ENCODE measurements around the gene RNU5B-1. TPM values are rescaled to one million over a fixed set of nuclear protein-coding genes. Genes with fewer than 3 reads are reported as not detected.
A peak's percentile ranks its signal among the peaks of the same experiment; 100 is the strongest.

Gene RNU5B-1
- total and polyA plus RNA-seq, 2 of the 8 experiments (the other 6 are each of a cell fraction or from before 2014, with no cell fraction given), result not detected

DNA sequence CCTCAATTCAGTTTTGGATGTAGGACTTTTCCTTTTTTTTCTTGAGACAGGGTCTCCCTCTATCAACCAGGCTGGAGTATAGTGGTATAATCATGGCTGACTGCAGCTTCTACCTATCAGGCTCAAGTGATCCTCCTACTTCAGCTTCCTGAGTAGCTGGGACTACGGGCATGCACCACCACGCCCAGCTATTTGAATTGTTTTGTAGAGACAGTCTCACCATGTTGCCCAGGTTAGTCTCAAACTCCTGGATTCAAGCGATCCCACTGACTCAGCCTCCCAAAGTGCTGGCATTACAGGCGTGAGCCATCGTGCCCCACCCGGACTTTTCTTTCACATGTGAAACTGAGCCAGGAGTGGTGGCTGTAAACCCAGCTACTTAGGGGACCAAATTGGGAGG lies 3.5 kb downstream of the RNU5B-1 start:
- Histone ChIP-seq H2BK12ac (ENCODE audit: low read depth, low read length) (no peak overlapping the region), H3K4me1 (replicated peaks in 1 of 4; ENCODE audit: control insufficient read depth in 3 of 4, insufficient read depth in 4 of 4, low read length in 3 of 4) (peaks cover 0 to 6% (median 0%) of the 10 kb centered on the region in 4 experiments; a peak in 2 of 7 replicates), H2AFZ (ENCODE audit: low read length) (no peak overlapping the region), H3K14ac (ENCODE audit: insufficient read length) (no peak overlapping the region), H2BK15ac (ENCODE audit: low read length) (no peak overlapping the region), H4K5ac (ENCODE audit: insufficient read length, low read depth, low read length) (no peak overlapping the region), H3K9ac (replicated peaks in 1 of 4; ENCODE audit: extremely low read depth in 1 of 4, low read depth in 3 of 4, low read length in 3 of 4) (no peak overlapping the region; a peak in 1 of 7 replicates), H4K20me1 (replicated peaks in 1 of 2; ENCODE audit: control insufficient read depth in 1 of 2, insufficient read depth in 2 of 2, low read length in 2 of 2) (no peaks in the 10 kb centered on the region), H2BK20ac (ENCODE audit: low read length) (0 out of 2 replicates have a peak overlapping the region, but pooled peaks have one; percentile 48), H3K9me3 (ENCODE audit: insufficient read depth in 2 of 2, low read depth in 1 of 2, low read length in 1 of 2) (no peaks in the 10 kb centered on the region), H3K36me3 (ENCODE audit: control insufficient read depth in 2 of 4, insufficient read depth in 4 of 4, low read length in 3 of 4) (no peaks in the 10 kb centered on the region), H2BK5ac (ENCODE audit: low read depth, low read length) (no peak overlapping the region), H2BK120ac (replicated peaks; ENCODE audit: low read depth, low read length) (no peak overlapping the region), H4K8ac (ENCODE audit: extremely low read depth, insufficient read depth, low read length) (no peak overlapping the region), H3K4ac (replicated peaks; ENCODE audit: insufficient read length, low read depth, low read length) (no peak overlapping the region), H3K27ac (ENCODE audit: low read depth, low read length) (no peak overlapping the region), H3K79me2 (ENCODE audit: control insufficient read depth in 1 of 2, insufficient read depth in 2 of 2, low read length in 2 of 2) (no peaks in the 10 kb centered on the region), H3K56ac (replicated peaks; ENCODE audit: insufficient read length, low read depth, low read length) (no peak overlapping the region), H3K23me2 (ENCODE audit: low read depth, low read length) (0 out of 2 replicates have a peak, but pooled peaks cover 4% of the 10 kb centered on the region), H3K27me3 (replicated peaks in 1 of 4; ENCODE audit: control insufficient read depth in 3 of 4, extremely low read depth in 1 of 4, insufficient read depth in 3 of 4, low read length in 3 of 4) (no peaks in the 10 kb centered on the region), H3K79me1 (ENCODE audit: low read depth, low read length) (no peaks in the 10 kb centered on the region), H3K4me3 (ENCODE audit: extremely low read depth in 1 of 4, insufficient read depth in 2 of 4, low read depth in 3 of 4, low read length in 4 of 4) (no peak overlapping the region), H2AK5ac (ENCODE audit: low read depth, low read length) (no peak overlapping the region), H4K91ac (replicated peaks; ENCODE audit: insufficient read length, low read length) (no peak overlapping the region), H3K18ac (ENCODE audit: extremely low read depth, low read length) (no peak overlapping the region), H3K4me2 (ENCODE audit: insufficient read depth in 1 of 2, low read depth in 2 of 2, low read length in 2 of 2) (no peak overlapping the region), H3K23ac (ENCODE audit: insufficient read length) (no peak overlapping the region)
- no peak for DNase-seq (ENCODE audit: low read depth in 1 of 2, low spot score in 2 of 2)
- ChIA-PET POLR2A (ENCODE audit: partially characterized antibody) (interaction anchor here (0.7 to 3.2 kb wide), 6 partner anchors 7 to 83 kb away, joined by 3 to 19 read pairs (median 4); no protein-coding TSS in a partner anchor), CTCF (ENCODE audit: partially characterized antibody) (interaction anchor here (0.6 to 3.4 kb wide), 9 partner anchors 9 to 93 kb away, joined by 3 to 13 read pairs (median 4); partner anchors contain the start of gene PARP16)
- 91% methylated on average over 6 of the region's 6 CpGs; no CpG with 5 or more reads in 1 of the 2 experiments for WGBS, 2 experiments (ENCODE audit: extremely low coverage in 1 of 2, insufficient coverage in 1 of 2, insufficient read length in 1 of 2, insufficient replicate concordance in 2 of 2, low coverage in 1 of 2, low lambda C conversion rate in 2 of 2, missing lambda C conversion rate in 1 of 2)
- FAIRE-seq, result no peak
- TF ChIP-seq, protein P1, sequence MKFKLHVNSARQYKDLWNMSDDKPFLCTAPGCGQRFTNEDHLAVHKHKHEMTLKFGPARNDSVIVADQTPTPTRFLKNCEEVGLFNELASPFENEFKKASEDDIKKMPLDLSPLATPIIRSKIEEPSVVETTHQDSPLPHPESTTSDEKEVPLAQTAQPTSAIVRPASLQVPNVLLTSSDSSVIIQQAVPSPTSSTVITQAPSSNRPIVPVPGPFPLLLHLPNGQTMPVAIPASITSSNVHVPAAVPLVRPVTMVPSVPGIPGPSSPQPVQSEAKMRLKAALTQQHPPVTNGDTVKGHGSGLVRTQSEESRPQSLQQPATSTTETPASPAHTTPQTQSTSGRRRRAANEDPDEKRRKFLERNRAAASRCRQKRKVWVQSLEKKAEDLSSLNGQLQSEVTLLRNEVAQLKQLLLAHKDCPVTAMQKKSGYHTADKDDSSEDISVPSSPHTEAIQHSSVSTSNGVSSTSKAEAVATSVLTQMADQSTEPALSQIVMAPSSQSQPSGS (IDR thresholded peaks at IDR 0.05; ENCODE audit: low read length), result no peak
- no peak for TF ChIP-seq YY1 (IDR thresholded peaks at IDR 0.05; ENCODE audit: low read depth, low read length)
- TF ChIP-seq, protein P2, sequence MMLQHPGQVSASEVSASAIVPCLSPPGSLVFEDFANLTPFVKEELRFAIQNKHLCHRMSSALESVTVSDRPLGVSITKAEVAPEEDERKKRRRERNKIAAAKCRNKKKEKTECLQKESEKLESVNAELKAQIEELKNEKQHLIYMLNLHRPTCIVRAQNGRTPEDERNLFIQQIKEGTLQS (IDR thresholded peaks at IDR 0.05; ENCODE audit: insufficient read depth, low read depth, low read length), result no peak
- no peak for TF ChIP-seq BRCA1 (IDR thresholded peaks at IDR 0.05; ENCODE audit: low read depth, low read length)
- no peak for TF ChIP-seq HDAC6 (IDR thresholded peaks at IDR 0.05; ENCODE audit: low read depth, low read length)
- TF ChIP-seq RNF2 (IDR thresholded peaks at IDR 0.05; ENCODE audit: borderline replicate concordance, low read depth, low read length, missing control alignments, poor library complexity, severe bottlenecking), result no peak
- TF ChIP-seq SIRT6 (IDR thresholded peaks at IDR 0.05; ENCODE audit: low read length), result no peak
- no peak for TF ChIP-seq KDM4A (IDR thresholded peaks at IDR 0.05; ENCODE audit: low read depth, low read length, severe bottlenecking)
- TF ChIP-seq ZNF274 (IDR thresholded peaks at IDR 0.05; ENCODE audit: borderline replicate concordance, extremely low read depth, low read length), result no peak
- TF ChIP-seq ASH2L (IDR thresholded peaks at IDR 0.05; ENCODE audit: low read length), result no peak
- no peak for TF ChIP-seq NRF1 (IDR thresholded peaks at IDR 0.05; ENCODE audit: low read depth, low read length)
